HG02870 (cell line): Measurements from ENCODE around the gene TNNI3K.
"Not testable (repeated sequence)": the region's sequence is repeated elsewhere in the genome, so short reads cannot be mapped to it uniquely, and the experiment has no call there.

Experiments
- ATAC-seq: cut with Tn5 transposase; IDR thresholded peaks from one replicate; pipeline ENCODE4 v1.9.1; 2021; ENCODE audit warnings: mild to moderate bottlenecking, moderate library complexity; ENCODE audit not compliant: unreplicated experiment

TNNI3K gene

DNA sequence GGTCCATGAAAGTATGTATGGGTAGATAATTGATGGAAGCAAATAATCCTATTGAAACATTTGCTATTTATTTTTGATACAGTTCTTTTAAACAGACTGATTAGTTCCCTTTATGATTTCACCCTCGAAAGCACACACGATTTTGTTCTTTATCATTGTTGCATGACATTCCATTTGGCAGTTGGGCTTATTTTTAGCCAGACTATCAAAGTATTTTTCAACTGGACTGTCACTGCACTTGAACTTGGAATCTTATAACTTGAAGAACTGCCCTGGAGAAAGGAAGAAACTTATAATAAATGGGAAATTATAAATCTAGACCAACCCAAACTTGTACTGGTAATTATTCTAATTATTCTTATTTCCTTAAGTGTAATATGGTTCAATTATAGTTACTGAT lies at the start of gene TNNI3K:
Gene TNNI3K (plus strand): TSS at position 235 of the 400 bp plus-strand sequence. CDS start 65 bp downstream, at position 300.
- ATAC-seq, result no peak

DNA sequence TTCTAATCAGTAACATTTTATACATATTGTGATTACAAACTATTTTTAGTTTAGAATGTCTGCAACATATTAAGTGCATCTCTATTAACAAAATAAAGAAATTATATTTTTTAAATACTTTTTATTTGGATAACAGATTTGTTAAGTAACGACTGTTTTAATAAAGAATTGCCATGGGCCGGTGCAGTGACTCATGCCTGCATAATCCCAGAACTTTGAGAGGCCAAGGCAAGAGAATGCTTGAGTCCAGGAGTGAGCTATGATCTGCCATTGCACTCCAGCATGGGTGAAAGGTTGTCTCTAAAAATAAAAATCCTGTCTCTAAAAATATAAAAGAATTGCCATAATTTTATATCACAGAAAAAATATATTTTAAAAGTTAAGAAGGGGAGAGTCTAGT lies 41.3 kb upstream of the TNNI3K start:
- no peak for ATAC-seq

DNA sequence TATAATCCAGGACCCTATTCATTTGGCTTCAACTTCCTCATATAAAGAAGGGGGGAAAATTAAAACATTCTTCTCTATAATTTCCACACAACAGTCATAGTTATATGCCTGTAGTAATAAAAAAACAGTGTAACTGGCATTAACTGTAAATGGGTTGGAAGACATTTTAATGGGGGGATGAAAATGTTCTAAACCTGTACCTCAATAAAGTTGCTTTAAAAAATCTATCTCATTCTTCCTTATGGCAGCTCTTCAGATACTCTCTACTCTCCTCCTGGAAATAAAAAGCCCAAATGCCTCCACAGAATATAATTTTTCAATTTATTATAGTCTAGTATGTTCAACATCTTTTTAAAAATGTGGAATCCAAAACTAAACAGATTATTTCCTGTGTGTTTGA lies 39.8 kb upstream of the TNNI3K start:
- ATAC-seq, result no peak

- peak; percentile 39 for ATAC-seq
Observed at GRCh38 chr1:74197255-74197654, 37.9 kb upstream of the TNNI3K start.

DNA sequence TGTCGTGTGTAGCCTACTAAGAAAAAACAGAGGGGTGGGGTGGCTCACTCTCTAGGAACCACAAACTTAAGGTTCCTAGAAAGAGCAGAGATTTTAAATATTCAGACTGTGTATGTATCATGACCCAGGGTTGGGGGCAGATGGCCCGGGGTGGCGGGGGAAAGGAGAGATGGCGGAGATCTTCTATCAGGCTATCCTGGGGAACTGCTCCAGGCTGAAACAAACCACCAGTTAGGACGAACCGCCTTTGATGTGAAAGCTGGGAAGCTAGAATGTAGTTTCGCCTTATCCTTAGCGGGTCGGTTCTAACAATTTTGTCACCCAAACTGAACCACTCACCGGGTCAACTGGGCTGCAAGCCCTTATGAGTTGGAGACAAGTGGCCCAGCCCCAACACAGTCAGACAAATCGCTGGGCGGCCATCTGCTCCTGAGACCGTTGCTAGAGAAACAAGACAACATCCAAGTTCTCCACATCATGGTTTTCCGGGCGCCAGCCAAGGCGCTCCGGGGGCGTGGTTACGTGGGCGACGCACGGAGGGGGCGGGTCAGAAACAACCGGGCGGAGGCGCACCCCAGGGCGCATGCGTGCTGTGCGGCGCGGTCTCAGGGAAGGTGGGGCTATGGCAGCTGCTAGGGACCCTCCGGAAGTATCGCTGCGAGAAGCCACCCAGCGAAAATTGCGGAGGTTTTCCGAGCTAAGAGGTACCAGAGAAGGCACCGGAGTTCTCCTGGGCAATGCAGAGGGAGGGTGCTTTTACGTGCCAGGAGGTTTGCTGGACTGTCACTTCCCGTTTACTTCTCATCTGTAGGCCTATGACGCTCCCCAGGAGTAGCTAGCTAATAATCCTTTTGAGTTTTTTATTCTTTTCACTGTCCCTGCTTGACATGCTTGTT lies 37.3 kb upstream of the TNNI3K start, which contains the start of the genes FPGT and LRRIQ3:
Gene FPGT (plus strand): TSS at position 586 of the 896 bp plus-strand sequence. CDS start 37 bp downstream, at position 623.
Gene LRRIQ3 (minus strand): TSS at position 520 of the 896 bp plus-strand sequence. CDS start 14,492 bp downstream, outside the sequence.
- ATAC-seq, result peak; percentile 85

DNA sequence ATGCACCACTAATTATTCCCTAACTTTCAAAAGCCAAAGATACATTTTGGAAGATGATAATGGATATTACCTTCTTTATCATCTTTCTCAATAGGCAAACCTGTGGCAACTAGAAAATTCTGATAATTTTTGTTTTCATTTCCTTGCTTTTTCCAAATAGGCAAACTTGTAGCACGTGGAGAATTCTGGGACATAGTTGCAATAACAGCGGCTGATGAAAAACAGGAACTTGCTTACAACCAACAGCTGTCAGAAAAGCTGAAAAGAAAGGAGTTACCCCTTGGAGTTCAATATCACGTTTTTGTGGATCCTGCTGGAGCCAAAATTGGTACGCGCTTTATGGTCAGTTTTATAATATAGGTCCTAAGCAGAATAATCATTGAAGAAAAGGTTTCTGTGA lies 35.7 kb upstream of the TNNI3K start:
- ATAC-seq, result no peak

- no peak for ATAC-seq
Observed at GRCh38 chr1:74205266-74205665, 29.9 kb upstream of the TNNI3K start.

DNA sequence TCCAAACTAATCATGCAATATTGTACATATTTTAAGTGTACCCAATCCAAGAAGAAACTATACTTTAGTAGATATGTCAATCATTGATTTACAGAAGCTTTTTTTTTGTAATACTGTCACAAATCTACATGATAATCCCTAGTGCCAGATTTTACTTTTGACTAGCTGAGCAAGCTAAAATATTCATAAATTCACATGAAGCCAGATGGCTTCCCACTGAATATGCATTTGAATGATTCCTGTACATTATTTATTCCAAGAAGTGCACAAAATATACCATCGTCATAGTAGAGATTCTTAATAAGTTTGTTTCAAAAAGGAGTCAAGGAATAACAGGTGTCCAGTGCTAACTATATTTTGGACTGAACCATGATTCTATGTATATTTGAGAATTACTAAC lies 20.0 kb upstream of the TNNI3K start:
- ATAC-seq, result no peak

DNA sequence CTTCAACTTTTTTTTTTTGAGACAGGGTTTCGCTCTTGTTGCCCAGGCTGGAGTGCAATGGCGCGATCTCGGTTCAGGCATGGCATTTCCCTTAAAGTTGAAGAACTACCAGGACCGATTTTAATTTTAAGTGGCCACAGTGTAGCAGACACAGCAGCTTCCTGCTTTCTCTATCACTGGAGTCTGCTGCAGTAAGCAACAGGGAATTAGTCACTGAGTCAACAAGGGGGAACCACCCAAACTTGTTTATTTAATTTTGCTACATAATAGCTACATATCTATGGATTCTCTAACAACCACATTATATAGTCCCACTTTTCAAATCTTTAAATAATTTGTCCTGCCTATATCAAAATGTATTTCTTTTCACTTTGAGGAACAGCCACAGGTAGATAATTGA lies 12.5 kb upstream of the TNNI3K start:
- no peak for ATAC-seq

DNA sequence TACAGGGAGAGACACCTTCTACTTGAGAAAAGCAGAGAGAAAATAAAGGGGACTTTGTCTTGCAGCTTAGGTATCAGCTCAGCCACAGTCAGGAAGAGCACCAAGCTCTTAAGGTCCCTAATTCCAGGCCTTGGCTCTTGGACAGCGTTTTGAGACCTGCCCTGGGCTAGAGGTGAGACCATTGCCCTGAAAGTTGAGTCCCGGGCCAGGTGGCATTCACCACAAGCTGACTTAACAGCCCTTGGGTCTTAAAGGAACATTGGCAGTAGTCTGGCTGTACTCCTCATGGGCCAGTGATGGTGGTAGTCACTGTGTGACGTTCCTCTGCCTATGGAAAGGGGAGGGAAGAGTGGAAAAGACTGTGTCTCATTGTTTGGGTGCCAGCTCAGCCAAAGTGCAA lies 11.7 kb upstream of the TNNI3K start:
- no peak for ATAC-seq

GRCh38 chr1:74236440-74236839 lies 1.3 kb downstream of the TNNI3K start:
- no peak for ATAC-seq

GRCh38 chr1:74237035-74237434 lies 1.8 kb downstream of the TNNI3K start:
- ATAC-seq, result no peak

DNA sequence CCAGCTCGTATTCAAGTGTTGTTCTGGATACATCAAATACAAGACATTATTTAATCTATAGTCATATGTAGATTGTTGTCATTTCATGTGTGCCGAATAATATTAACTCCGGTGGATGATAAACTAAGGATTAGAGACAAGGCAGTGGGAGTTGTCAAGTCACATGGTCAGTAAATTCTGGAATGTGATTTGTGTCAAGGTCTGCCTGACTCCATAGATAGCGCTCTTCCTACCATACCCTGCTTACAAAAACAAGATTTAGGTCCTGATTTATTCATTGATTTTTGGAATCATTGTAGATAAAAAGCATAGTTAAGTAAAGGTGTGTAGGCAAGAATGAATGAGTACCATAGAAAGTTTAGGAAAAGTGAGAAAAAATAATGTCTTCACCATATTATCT lies 2.6 kb downstream of the TNNI3K start:
- no peak for ATAC-seq

DNA sequence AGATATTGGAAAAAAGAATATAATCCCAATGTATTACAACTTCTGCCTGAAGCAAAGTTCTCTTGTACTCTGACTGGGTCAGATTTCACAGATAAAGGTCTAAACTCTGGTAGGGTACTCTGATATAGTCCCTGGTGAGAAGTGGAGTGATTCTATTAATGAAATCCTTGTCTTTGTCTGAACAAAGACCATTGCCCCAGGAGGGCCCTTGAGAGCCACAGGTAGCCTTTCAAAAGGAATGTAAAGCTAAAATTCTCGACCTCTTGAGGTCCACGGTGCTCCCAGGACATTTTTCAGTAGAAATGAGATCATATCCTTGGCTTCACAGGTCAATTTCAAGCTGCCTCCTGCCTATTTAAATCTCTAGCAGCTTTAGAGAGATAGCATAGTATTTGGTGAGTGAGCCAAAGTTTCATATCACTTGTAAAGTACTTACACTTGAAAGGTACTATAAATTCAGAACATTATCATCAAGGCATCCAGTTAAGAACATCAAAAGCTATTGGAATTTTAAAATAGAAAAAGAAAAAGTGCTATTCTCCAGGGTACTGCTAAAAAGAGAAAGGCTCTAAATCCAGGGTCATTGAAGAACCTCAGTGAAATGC lies 10.1 kb downstream of the TNNI3K start:
- ATAC-seq, result no peak

DNA sequence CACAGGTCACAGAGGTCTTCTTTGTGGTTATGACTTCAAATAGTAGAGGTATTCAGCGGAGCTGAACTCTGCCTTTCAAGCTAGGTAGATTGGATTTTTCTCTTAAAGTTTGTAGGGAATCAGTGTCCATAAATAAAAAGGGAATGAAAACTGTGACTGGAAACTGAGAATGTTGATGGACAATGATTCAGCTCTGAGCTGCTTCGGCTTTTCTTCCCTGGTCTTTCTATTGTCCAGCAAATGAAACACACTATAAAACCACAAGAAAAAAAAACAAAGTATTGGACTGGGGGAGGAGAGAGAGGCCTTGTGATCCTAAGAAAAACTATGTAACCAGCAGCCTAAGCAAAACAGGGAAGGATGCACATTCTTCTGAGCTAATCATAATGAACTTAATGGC lies 11.1 kb downstream of the TNNI3K start:
- ATAC-seq, result no peak

GRCh38 chr1:74247881-74248528 lies 12.8 kb downstream of the TNNI3K start:
- no peak for ATAC-seq

DNA sequence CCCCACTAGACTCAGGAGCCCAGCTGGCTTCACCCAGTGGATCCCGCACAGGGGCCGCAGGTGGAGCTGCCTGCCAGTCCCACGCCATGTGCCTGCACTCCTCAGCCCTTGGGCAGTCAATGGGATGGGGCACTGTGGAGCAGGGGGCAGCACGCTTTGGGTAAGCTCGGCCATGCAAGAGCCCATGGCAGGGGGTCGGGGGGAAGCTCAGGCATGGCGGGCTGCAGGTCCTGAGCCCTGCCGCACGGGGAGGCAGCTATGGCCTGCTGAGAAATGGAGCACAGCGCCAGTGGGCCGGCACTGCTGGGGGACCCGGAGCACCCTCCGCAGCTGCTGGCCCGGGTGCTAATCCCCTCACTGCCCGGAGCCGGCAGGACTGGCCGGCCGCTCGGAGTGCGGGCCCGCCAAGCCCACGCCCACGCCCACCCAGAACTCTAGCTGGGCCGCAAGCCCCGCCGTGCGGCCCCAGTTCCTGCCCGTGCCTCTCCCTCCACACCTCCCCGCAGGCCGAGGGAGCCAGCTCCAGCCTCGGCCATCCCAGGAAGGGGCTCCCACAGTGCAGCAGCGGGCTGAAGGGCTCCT lies 18.1 kb downstream of the TNNI3K start:
- ATAC-seq, result not testable (repeated sequence)

- no peak for ATAC-seq
Observed at GRCh38 chr1:74266001-74266400, 30.8 kb downstream of the TNNI3K start.

DNA sequence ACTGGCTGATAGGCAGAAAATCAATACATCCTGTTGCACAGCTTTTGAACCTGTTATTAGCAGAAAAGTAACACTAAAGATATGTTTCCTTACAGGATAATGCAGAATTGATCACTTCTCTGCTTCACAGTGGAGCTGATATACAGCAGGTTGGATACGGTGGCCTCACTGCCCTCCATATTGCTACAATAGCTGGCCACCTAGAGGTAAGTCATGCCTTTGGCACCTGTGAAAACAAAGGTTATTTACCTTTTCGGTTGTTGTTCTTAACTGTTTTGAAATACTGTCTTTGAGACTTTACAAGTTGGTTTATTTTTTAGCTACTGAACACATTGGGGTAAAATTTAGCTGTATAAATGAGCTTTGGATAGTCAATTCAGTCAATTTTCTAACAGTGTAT lies 36.3 kb downstream of the TNNI3K start:
- no peak for ATAC-seq

DNA sequence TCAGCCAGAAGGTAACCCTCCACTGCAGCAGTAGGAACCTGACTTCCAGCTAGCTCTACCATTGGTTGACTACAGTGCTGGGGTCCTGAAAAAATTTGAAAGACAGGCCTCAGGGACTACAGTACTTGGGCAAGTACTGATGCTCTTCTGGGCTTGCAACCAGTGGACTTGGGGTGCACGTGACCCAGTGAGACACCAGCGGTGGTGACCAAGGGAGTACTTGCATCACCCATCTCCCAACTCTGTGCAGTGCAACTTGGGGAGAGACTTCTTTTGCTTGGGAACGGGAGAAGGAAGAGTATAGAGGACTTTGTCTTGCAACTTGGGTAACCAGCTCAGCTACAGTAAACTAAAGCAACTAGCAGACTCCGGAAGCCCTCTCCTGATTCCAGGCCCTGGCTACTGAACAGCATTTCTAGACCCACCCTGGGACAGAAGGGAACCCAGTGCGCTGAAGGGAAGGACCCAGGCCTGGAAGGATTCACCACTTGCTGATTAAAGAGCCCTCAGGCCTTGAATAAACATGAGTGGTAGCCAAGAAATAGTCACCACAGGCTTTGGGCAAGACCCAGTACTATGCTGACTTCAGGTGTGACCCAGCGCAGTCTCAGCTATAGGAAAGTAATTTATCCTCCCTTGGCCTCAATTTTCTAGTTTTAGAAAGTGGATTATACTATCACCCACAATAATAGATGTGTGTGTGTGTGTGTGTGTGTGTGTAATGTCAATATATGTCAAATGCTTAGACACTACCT lies 45.6 kb downstream of the TNNI3K start:
- no peak for ATAC-seq

DNA sequence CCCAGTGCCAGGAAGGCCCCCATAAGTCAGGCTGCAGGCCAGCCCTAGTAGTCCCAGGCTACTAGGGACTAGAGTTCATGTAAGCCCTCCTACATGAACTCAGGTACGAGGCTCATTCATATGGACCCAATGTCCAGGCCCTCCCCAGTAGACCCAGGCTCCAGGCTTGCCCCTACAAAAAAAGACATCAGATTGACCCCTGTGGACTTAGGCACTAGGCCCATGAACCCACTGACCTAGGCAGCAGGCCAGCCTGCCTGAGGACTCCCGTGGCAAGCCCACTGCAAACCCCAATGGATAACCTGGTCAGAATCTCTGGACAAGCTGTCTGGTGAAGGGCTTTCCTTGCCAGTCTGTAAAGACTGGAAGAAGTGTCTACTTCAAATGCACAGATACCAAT lies 51.2 kb downstream of the TNNI3K start:
- ATAC-seq, result no peak
